Cardiac atrium fibroblast (primary cell): ENCODE results near the gene TRPV4. TPM values are rescaled to one million over a fixed set of nuclear protein-coding genes. Genes with fewer than 3 reads are reported as not detected.

ENCODE experiments used
- total RNA-seq: library from RNA; depleted of rRNA; stranded (reverse); fragments of >200 nt; gene quantifications from 2 replicates; pipeline ENCODE4 v1.2.3, GENCODE V29; 2015

Gene TRPV4
- 0.65 and 1.1 TPM in 2 replicates for total RNA-seq

GRCh38 chr12:109833307-109834189 is at the start of gene TRPV4:
Gene TRPV4 (minus strand): TSS chr12:109833398. CDS start chr12:109814796, 18,602 bp downstream.

GRCh38 chr12:109880043-109880931 is 47.1 kb upstream of the TRPV4 start, which contains the start of gene GLTP:
Gene GLTP (minus strand): TSS chr12:109880541. CDS start chr12:109880374, 167 bp downstream.

Other genes with a start within 250 kb of the TRPV4 start
- 0.72 and 1.5 TPM in 2 replicates for gene FAM222A, start 119.6 kb downstream of the TRPV4 start, total RNA-seq
- 39.2 and 67.1 TPM in 2 replicates for gene GLTP, start 47.1 kb upstream of the TRPV4 start, total RNA-seq
- gene TCHP, start 66.9 kb upstream of the TRPV4 start, total RNA-seq: 5.8 and 8.3 TPM in 2 replicates
- 19.4 and 25.3 TPM in 2 replicates for gene GIT2, start 163.0 kb upstream of the TRPV4 start, total RNA-seq
- 67.2 and 80.8 TPM in 2 replicates for gene ANKRD13A, start 166.0 kb upstream of the TRPV4 start, total RNA-seq
- gene C12orf76, start 215.1 kb upstream of the TRPV4 start, total RNA-seq: 7.6 and 12.5 TPM in 2 replicates